Stomach (tissue), 4 donors: ENCODE results near the gene ATP11B.

Source experiments
- CTCF ChIP-seq, 7 experiments: fragments of 450-650 bp in 4 of 7; fragments of 200-600 bp in 3 of 7; sonication (generic) in 3 of 7; IDR thresholded peaks; one replicate each; pipeline ENCODE4 v1.5.1; 2016 to 2019; ENCODE audit warnings: antibody characterized with exemption in 7 of 7, control low read depth in 2 of 7, mild to moderate bottlenecking in 1 of 7
- POLR2A ChIP-seq, 4 donors: fragments of 450-650 bp; IDR thresholded peaks; one replicate each; pipeline ENCODE4 v1.6.1; 2016; ENCODE audit warnings: antibody characterized with exemption in 4 of 4, control low read depth in 2 of 4, mild to moderate bottlenecking in 1 of 4, moderate library complexity in 1 of 4
- POLR2AphosphoS5 ChIP-seq, 3 donors: sonication (generic); formaldehyde crosslinking; IDR thresholded peaks; one replicate each; pipeline ENCODE4 v1.6.1; 2016; ENCODE audit warnings: antibody characterized with exemption in 3 of 3

DNA sequence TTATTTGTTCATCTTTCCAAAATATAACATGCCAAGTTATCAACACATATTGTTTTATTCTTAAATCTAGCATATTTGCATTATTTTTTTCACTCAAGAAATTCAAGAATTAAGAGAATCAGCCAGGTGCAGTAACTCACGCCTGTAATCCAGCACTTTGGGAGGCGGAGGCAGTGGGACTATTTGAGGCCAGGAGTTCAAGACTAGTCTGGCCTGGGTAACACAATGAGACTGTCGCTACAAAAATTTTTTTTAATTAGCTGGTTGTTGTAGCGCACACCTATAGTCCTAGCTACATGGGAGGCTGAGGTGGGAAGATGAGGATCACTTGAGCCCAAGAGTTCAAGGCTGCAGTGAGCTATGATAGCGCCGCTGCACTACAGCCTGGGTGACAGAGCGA, 176.5 kb downstream of the ATP11B start:
- TF ChIP-seq CTCF (IDR thresholded peaks at IDR 0.05) (no peak), POLR2AphosphoS5 (IDR thresholded peaks at IDR 0.05) (no peak), POLR2A (IDR thresholded peaks at IDR 0.05) (no peak)
